GM18508 (cell line): ENCODE results near the gene PHF1.
"Not testable (repeated sequence)": the region's sequence is repeated elsewhere in the genome, so short reads cannot be mapped to it uniquely, and the experiment has no call there.

Experiments
- ATAC-seq: cut with Tn5 transposase; IDR thresholded peaks from one replicate; pipeline ENCODE4 v1.9.1; 2021; ENCODE audit warnings: moderate number of reproducible peaks; ENCODE audit not compliant: insufficient read depth, unreplicated experiment

PHF1 gene

GRCh38 chr6:33391278-33391921 is 19.4 kb upstream of the PHF1 start, which contains the start of gene KIFC1:
TSS of gene KIFC1 (plus strand) at chr6:33391823. CDS start at chr6:33391986, 163 bp downstream.
- ATAC-seq = peak; percentile 56

GRCh38 chr6:33391922-33392594 is 18.8 kb upstream of the PHF1 start:
- no peak for ATAC-seq

GRCh38 chr6:33392595-33392948 is 18.2 kb upstream of the PHF1 start:
- no peak for ATAC-seq

- ATAC-seq = no peak
These were observed 17.8 kb upstream of the PHF1 start for GRCh38 chr6:33392979-33393378.

- ATAC-seq = no peak
These were observed 13.3 kb upstream of the PHF1 start for GRCh38 chr6:33397541-33397940.

- not testable (repeated sequence) for ATAC-seq
These were observed 12.2 kb upstream of the PHF1 start for GRCh38 chr6:33398601-33399000.

- ATAC-seq = not testable (repeated sequence)
These were observed 10.9 kb upstream of the PHF1 start for GRCh38 chr6:33399881-33400280.

- ATAC-seq = no peak
These were observed 5.9 kb upstream of the PHF1 start for GRCh38 chr6:33404884-33405283.

- no peak for ATAC-seq
These were observed 5.4 kb upstream of the PHF1 start for GRCh38 chr6:33405386-33405940.

GRCh38 chr6:33406126-33406525 is 4.7 kb upstream of the PHF1 start:
- ATAC-seq = no peak

- no peak for ATAC-seq
These were observed 3.6 kb upstream of the PHF1 start for GRCh38 chr6:33407132-33407718.

GRCh38 chr6:33410050-33410710 is 634 bp upstream of the PHF1 start:
- ATAC-seq = peak; percentile 44

GRCh38 chr6:33411632-33412005 is 805 bp downstream of the PHF1 start:
- no peak for ATAC-seq

- no peak for ATAC-seq
These were observed 1.6 kb downstream of the PHF1 start for GRCh38 chr6:33412140-33413009.

- ATAC-seq = no peak
These were observed 2.7 kb downstream of the PHF1 start for GRCh38 chr6:33413241-33414120.

- no peak for ATAC-seq
These were observed 3.9 kb downstream of the PHF1 start for GRCh38 chr6:33414592-33415271.

- no peak for ATAC-seq
These were observed 5.0 kb downstream of the PHF1 start for GRCh38 chr6:33415831-33416230.

GRCh38 chr6:33416386-33417127 is 5.7 kb downstream of the PHF1 start:
- ATAC-seq = no peak
